HFFc6 (cell line): Measurements from ENCODE around the gene RNF144A. TPM values are rescaled to one million over a fixed set of nuclear protein-coding genes. Genes with fewer than 3 reads are reported as not detected.

Experiments used
- DNase-seq: peaks from one replicate; pipeline ENCODE4 v3.0.0-alpha.2; 2018
- H3K27ac Mint-ChIP-seq: 2 replicates; pipeline ENCODE4 v1.8.0; 2020; ENCODE audit warnings: mild to moderate bottlenecking, mixed read lengths
- H3K27me3 Mint-ChIP-seq: 2 replicates; pipeline ENCODE4 v1.8.0; 2021; ENCODE audit warnings: mild to moderate bottlenecking, moderate library complexity, mixed read lengths; ENCODE audit not compliant: insufficient read depth
- H3K36me3 Mint-ChIP-seq: 2 replicates; pipeline ENCODE4 v1.8.0; 2021; ENCODE audit warnings: low read depth, mixed read lengths
- H3K4me1 Mint-ChIP-seq: 2 replicates; pipeline ENCODE4 v1.8.0; 2020; ENCODE audit warnings: low read depth, mixed read lengths
- H3K4me3 Mint-ChIP-seq: 2 replicates; pipeline ENCODE4 v1.8.0; 2020; ENCODE audit warnings: mild to moderate bottlenecking, moderate library complexity, mixed read lengths
- H3K9me3 Mint-ChIP-seq: 2 replicates; pipeline ENCODE4 v1.8.0; 2020; ENCODE audit warnings: mild to moderate bottlenecking, mixed read lengths
- CTCF ChIP-seq: fragments of 200-600 bp; sonication (generic); IDR thresholded peaks from 2 replicates; pipeline ENCODE4 v1.5.0; 2021; ENCODE audit warnings: antibody characterized with exemption, mild to moderate bottlenecking
- total RNA-seq, 6 experiments: library from RNA; stranded (reverse); fragmentation: NEBNext Ultra II Directional; extraction: Animal tissue kit (Norgen Biotek cat#: 25700); gene quantifications; 2 replicates in 1 of 6; 3 replicates in 5 of 6; pipeline ENCODE4 v1.2.3, GENCODE V29; 2021

RNF144A gene
- total RNA-seq, 6 experiments from 2014 or later: not detected

GRCh38 chr2:6924924-6925409 lies 7.8 kb downstream of the RNF144A start:
- Mint-ChIP-seq H3K4me3 (no peak overlapping the region), H3K27ac (no peak overlapping the region), H3K9me3 (peaks cover 64% of the 10 kb centered on the region), H3K36me3 (peaks cover 10% of the 10 kb centered on the region; the same call in 1 of the 2 replicates), H3K4me1 (no peaks in the 10 kb centered on the region), H3K27me3 (peaks cover 2% of the 10 kb centered on the region; the same call in 1 of the 2 replicates)
- DNase-seq: no peak
- no peak for TF ChIP-seq CTCF

- peaks cover 10% of the 10 kb centered on the region; the same call in 1 of the 2 replicates for H3K36me3 Mint-ChIP-seq
- TF ChIP-seq CTCF: no peak
- H3K9me3 Mint-ChIP-seq: peaks cover 64% of the 10 kb centered on the region
- no peak overlapping the region for H3K4me3 Mint-ChIP-seq
- H3K27ac Mint-ChIP-seq: no peak overlapping the region
- no peaks in the 10 kb centered on the region for H3K4me1 Mint-ChIP-seq
- H3K27me3 Mint-ChIP-seq: peaks cover 2% of the 10 kb centered on the region; the same call in 1 of the 2 replicates
- DNase-seq: no peak
Measured at GRCh38 chr2:6926071-6926732, 9.0 kb downstream of the RNF144A start.

GRCh38 chr2:6927186-6927585 lies 10.0 kb downstream of the RNF144A start:
- peaks cover 69% of the 10 kb centered on the region for H3K9me3 Mint-ChIP-seq
- H3K27me3 Mint-ChIP-seq: no peaks in the 10 kb centered on the region
- TF ChIP-seq CTCF: no peak
- H3K36me3 Mint-ChIP-seq: peaks cover 10% of the 10 kb centered on the region; the same call in 1 of the 2 replicates
- no peak overlapping the region for H3K27ac Mint-ChIP-seq
- DNase-seq: no peak
- H3K4me1 Mint-ChIP-seq: no peaks in the 10 kb centered on the region
- H3K4me3 Mint-ChIP-seq: no peak overlapping the region

GRCh38 chr2:6927753-6928152 lies 10.5 kb downstream of the RNF144A start:
- H3K4me1 Mint-ChIP-seq: no peaks in the 10 kb centered on the region

GRCh38 chr2:6928452-6928851 lies 11.2 kb downstream of the RNF144A start:
- TF ChIP-seq CTCF: no peak
- H3K4me3 Mint-ChIP-seq: no peak overlapping the region
- peaks cover 64% of the 10 kb centered on the region for H3K9me3 Mint-ChIP-seq
- H3K27me3 Mint-ChIP-seq: no peaks in the 10 kb centered on the region; the same call in 1 of the 2 replicates
- H3K4me1 Mint-ChIP-seq: no peaks in the 10 kb centered on the region
- H3K36me3 Mint-ChIP-seq: peaks cover 7% of the 10 kb centered on the region; the same call in 1 of the 2 replicates
- H3K27ac Mint-ChIP-seq: no peak overlapping the region
- DNase-seq: no peak

More at GRCh38 chr2:6927753-6928152, 10.5 kb downstream of the RNF144A start:
- Mint-ChIP-seq H3K9me3 (peaks cover 71% of the 10 kb centered on the region), H3K27me3 (no peaks in the 10 kb centered on the region), H3K36me3 (peaks cover 10% of the 10 kb centered on the region; the same call in 1 of the 2 replicates), H3K4me3 (no peak overlapping the region), H3K27ac (no peak overlapping the region)
- no peak for DNase-seq
- TF ChIP-seq CTCF: no peak
